Gastroesophageal sphincter (tissue), 3 donors: ENCODE measurements around the gene KDM4C.

Source experiments
- POLR2A ChIP-seq, 2 donors: fragments of 450-650 bp; IDR thresholded peaks; one replicate each; pipeline ENCODE4 v1.6.1; 2017; ENCODE audit warnings: antibody characterized with exemption in 2 of 2, mild to moderate bottlenecking in 2 of 2, moderate library complexity in 1 of 2
- POLR2AphosphoS5 ChIP-seq: sonication (generic); formaldehyde crosslinking; IDR thresholded peaks from one replicate; pipeline ENCODE4 v1.6.1; 2017; ENCODE audit warnings: antibody characterized with exemption
- TF ChIP-seq, protein P1 (sequence below), 4 experiments: fragments of 200-600 bp in 2 of 4; fragments of 450-650 bp in 2 of 4; sonication (generic) in 1 of 4; IDR thresholded peaks; one replicate each; pipeline ENCODE4 v1.5.1; 2017 to 2019; ENCODE audit warnings: antibody characterized with exemption in 4 of 4, mild to moderate bottlenecking in 2 of 4, moderate library complexity in 2 of 4

DNA sequence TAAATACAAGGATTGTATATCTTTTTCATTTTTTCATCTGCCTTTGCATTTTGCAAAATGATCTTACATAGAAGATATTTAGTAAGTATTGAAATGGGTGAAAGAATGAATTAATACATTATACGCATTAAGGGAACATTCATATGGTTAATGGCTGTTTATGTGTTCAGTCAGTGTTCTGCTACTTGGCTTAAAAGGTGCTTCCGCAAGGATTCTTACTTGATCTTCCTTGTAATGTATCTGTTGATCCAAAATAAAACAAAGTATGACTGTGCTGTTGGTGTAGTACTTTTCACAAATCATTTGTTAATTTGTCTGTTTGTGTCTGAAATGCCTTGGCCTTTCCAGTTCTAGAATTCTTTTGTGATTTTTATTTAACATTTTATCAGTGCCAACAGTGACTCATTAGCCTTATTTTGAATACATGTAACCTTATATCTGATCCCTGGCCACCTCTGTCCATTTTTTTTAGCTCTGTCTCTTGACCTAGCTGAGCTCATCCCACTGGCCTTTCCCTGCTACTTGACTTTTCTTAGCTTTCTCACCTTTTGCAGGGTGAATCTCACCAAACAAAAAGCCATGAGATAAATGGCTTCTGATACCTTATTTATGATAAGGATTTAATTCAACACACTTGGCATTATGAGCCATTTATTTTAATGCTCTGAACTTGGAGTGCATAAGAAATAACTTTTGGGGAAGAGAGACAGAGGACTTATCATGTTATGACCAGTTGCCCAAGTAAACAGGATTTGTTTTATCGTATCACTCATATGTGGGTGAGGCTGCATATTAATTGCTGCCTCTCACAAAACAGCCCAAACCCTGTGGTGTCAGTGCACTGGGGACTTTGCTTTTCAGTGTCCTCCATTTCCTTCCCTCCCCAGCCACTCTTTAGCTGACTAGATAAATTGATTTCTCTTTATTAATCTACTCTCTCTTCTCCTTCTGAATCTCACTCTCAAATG, 340.3 kb downstream of the KDM4C start:
- TF ChIP-seq, protein P1, sequence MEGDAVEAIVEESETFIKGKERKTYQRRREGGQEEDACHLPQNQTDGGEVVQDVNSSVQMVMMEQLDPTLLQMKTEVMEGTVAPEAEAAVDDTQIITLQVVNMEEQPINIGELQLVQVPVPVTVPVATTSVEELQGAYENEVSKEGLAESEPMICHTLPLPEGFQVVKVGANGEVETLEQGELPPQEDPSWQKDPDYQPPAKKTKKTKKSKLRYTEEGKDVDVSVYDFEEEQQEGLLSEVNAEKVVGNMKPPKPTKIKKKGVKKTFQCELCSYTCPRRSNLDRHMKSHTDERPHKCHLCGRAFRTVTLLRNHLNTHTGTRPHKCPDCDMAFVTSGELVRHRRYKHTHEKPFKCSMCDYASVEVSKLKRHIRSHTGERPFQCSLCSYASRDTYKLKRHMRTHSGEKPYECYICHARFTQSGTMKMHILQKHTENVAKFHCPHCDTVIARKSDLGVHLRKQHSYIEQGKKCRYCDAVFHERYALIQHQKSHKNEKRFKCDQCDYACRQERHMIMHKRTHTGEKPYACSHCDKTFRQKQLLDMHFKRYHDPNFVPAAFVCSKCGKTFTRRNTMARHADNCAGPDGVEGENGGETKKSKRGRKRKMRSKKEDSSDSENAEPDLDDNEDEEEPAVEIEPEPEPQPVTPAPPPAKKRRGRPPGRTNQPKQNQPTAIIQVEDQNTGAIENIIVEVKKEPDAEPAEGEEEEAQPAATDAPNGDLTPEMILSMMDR (IDR thresholded peaks at IDR 0.05), result no peak
- TF ChIP-seq POLR2A (IDR thresholded peaks at IDR 0.05) (no peak), POLR2AphosphoS5 (no peak)
